HG03108 (cell line): ENCODE measurements around the gene PRKCA.

ENCODE experiments used
- ATAC-seq: cut with Tn5 transposase; IDR thresholded peaks from one replicate; pipeline ENCODE4 v1.9.1; 2021; ENCODE audit warnings: moderate library complexity; ENCODE audit not compliant: unreplicated experiment

The PRKCA gene

GRCh38 chr17:66841744-66842143 is 539.3 kb downstream of the PRKCA start:
- no peak for ATAC-seq

- ATAC-seq = no peak
These were observed 540.1 kb downstream of the PRKCA start for GRCh38 chr17:66842505-66842904.

DNA sequence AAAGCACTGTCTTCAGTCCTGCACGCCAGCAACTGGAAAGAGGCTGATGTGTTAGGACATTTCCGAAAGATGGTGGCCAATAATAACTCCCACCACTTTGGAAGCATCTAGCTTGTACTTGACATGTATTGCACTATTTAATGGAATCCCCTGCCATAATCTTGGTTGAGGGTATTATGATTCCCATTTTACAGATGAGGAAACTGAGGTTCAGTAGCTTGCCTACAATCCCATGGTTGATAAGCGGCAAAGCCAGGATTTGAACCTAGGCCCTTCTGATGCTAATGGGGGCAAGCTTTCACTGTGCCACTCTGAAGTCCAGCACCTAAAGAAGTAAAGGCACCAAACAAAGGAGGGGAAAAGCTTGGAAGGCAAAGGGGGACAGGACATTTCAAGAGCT is 540.5 kb downstream of the PRKCA start:
- no peak for ATAC-seq

DNA sequence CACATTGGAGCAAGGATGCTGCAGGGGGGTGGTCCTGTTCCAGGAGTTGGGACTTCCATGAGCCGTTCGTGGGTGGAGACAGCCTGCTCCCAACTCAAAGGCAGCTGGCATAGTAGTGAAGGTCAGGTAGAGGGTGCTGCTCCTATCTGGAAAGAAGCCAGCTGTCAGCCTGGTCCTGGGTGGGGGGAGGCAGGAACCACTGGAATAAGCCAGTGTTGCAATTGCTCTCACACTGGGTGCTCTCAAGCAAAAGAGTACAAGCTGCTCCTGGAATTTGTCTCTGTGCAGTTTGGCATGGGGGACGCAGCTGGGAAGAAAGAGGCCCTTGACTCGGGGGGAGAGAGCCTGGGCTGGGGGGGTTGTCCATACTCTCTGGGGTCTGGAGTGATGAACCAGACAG is 541.2 kb downstream of the PRKCA start:
- no peak for ATAC-seq

DNA sequence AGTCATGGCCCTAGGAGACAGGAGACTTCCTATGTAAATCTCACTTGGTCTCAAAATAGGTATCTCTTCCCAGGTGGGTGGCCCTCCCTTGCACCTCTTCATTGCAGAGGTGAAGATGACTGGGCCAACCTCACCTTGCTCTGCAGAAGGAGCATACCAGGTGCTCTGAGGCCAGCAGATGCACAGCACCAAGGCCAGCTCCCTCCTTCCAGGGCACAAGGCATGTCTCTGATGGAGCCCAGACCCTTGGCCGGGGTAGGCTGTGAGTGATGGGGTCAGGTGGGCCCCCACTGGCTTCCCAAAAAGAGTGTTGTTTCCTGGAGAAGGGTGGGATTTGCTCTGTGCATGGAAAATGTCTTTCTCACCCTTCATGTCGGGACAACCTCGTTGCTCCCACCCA is 545.3 kb downstream of the PRKCA start:
- no peak for ATAC-seq

- ATAC-seq = no peak
These were observed 546.1 kb downstream of the PRKCA start for GRCh38 chr17:66848496-66848895.

DNA sequence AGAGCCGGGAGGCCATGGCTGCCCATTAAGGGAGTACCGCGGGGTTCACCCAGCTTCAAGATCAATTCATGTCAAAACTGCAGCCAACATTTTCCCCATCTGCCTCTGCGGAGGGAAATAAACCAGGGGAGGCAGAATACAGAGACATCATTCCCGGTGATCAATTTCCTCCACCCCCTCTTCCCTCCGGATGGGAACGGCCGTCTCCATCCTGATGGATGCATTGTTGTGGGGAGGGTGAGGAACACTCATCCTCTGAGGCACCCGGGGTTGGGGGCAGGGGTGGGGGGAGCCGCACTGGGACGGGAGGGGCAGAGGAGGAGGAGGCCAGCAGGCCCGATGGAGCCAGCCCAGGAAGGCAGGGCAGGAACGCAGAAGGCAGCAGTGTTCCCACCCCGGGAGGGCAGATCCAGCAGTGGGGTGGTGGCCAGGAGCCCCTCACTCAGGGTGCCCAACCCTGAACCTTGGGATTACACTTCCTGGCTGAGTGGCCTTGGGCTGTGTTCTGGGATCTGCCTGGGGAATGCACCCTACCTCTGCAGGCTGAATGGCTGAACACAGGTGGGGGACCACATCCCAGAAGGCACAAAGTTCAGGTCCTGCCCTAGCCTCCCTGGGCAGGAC is 546.7 kb downstream of the PRKCA start:
- no peak for ATAC-seq

DNA sequence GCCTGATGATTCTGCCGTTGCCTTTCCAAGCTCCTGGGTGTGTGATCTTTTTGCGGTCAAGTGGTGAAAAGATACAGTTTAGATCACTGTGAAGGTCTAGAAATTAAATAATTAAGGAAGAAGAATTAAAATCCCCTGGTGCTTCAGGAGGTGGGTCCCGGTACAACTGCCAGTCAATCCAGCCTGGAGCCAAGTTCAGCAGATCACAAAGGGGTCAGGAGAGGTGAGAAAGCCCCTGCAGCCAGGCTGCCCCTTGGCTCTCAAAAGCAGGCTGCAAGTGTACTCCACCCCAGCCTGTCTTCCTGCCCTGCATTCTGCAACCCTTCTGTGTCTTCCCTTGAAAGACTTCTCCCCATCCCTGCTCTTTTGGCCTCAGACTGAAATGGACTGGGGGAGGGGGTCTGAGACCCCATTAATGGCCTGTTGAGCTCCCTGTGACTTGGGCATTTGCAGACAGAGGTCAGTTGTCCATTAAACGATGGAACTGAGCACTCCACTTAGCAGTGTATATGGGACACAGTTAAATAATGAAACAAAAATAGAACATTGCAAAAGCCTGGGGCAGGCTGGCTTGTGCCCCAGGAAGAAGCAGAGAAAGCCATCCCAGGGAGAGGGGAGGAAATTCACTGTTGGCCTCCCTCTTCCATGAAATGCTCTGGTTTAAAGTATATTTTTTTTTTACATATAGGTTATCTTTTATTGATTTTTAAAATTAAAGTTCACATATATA is 547.6 kb downstream of the PRKCA start:
- no peak for ATAC-seq

DNA sequence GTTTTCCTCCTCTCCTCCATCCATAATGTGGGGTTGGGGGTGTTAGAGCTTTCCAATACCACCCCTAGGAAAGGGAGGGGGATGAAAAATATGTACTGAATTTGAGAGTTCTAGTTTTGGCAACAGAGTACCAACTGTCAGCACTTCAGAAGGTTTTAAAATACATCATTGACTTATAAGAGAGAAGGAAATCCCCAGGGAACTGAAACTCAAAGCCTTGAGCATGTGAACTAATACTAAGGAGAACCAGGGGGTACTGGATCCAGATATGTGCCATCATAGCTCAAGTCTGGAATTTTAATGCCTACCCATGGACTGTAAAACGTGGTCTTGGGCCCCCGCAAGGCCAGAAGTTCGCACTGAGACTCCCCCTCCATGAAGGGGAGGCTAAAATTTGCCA is 548.3 kb downstream of the PRKCA start:
- no peak for ATAC-seq

DNA sequence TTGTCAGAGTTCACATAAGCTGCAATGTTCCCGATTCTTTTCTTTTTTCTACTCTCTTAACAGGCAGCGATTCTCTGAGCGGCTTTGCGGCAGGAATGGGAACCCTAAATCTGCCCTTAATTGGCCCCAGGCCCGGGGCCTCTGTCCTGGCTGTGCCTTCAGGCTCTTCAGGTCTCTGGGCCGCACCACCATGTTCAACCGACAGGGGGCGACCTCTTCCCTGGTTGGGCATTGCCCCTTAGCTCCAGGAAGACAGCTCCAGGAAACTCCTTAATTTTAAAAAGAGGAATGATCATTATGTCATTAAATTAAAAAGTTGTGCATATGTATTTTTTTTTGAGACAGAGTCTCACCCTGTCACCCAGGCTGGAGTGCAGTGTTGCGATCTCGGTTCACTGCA is 552.8 kb downstream of the PRKCA start:
- no peak for ATAC-seq

DNA sequence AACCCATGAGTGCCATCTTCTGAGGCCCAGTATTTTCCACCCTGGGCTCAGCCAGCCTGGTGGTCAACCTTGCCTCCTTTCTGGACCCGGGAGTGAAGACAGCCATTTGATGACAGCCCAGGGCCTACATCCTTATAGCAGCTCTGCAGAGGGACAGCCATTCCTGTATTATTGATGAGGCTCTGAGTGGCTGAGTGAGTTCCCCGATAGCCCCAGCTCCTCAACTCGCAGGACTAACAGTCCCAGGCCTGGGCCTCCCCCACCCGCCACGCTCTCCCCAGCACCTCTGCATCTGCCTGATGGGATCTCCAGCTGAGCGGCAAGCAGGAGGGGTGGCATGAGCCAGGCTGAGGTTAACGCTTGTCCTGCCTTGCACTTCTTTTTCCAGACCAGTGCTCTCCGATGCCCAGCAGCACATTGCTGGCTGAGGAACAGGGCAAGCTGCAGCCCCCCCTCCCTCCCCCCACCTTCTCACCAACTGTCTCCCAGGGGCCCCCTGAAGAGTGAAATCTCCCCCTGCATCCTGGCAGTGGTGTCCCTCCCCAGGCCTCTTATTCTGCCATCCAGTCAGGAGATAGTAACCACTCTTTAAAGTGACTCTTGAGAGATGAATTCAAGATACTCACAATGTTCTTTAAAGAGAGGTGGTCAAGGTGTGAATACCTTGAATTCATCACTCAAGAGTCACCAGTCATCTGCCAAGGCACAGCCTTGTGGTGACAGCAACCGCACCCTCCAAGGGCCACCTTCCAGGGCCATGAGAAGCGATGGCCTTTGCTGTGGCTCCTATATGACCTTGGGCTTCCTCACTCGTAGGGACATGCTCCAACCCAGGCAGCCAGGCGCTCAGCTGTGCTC is 556.0 kb downstream of the PRKCA start:
- no peak for ATAC-seq

DNA sequence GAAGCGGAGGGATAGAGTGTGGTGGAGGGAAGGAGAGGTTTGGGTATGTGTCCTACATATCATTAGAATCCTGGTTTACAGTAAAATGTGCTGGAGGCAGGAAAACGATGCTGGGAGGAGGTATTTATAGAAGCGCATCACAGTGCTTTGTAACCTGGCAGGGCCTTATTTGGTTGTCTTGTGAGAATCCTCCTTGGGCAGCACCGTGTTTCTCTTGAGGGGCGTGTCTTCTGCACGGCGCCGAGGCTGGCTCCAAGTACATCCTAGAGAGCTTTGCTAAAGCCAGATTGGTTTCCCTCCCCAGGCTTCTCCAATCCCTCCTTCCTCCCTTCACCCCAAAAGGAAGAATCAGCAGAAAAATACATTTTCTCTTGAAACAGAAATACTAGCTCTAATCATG is 556.9 kb downstream of the PRKCA start:
- no peak for ATAC-seq

DNA sequence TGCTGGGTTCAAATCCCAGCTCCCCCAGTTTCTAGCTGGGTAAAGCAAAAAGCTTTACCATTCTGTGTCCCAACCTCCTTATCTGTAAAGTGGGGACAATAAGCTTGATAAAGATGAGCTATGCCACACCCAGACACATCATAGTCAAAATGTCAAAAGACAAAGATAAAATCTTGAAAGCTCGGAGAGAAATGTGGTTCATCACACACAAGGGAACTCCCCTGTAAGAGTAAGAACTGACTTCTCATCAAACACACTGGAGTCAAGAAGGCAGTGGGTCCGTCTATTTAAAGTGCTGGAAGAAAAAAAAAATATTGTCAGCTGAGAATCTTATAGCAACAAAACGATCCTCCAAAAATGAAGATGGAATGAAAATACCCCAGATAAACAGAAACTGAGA is 557.8 kb downstream of the PRKCA start:
- no peak for ATAC-seq
